PC-9 (cell line): ENCODE measurements around the gene PSMD1.

Experiments
- EZH2 ChIP-seq: fragments of 200-600 bp; sonication (generic); IDR thresholded peaks from 2 replicates; pipeline ENCODE4 v1.8.0; 2017; ENCODE audit warnings: antibody characterized with exemption, low read depth
- TF ChIP-seq, protein P1 (sequence below): fragments of 200-600 bp; sonication (generic); conservative IDR thresholded peaks from 2 replicates; pipeline ENCODE4 v1.6.1; 2017; ENCODE audit warnings: mixed run types, antibody characterized with exemption, mild to moderate bottlenecking, moderate library complexity

DNA sequence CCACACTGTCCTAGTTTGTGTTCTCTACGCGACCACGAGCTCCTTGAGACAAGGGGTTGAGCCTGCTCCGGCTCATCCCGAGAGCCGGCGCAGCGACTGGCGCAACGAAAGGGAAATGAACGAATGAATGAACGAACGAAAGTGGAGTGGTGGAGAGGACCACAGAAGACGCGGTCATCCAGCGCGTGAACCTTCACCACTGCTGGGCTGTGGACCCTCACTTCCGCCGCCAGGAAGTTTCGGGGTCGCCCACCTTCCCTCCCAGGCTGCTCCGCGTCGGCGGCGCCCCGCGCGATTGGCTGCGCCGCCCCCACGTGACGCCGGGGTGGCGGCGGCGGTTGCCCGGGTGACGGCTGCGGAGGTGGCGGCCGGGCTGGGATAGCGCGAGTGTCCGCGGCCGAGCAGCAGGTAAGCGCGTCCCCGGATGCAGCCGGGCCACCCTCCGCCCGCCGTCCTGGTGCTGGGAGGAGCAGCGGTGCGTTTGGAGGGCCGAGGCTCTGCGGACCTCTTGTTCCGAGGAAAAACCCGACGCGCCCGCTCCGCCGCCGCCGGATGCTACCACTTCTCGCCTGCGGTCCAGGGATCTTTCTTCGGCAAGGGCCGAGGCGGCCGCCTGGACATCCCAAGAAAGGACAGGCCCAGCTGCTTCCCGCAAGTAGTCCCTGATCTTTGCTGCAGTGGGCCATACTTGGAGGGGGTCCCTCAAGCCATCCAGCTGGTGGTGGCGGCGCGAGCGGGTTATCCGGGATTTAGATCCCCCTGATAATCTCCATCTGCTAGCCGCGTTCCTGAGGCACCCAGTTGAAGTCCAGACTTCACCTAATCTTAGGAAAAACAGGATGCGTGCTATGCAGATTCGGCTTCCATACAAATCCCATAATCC lies 141.9 kb downstream of the PSMD1 start, which contains the start of gene ARMC9:
- TF ChIP-seq, protein P1, sequence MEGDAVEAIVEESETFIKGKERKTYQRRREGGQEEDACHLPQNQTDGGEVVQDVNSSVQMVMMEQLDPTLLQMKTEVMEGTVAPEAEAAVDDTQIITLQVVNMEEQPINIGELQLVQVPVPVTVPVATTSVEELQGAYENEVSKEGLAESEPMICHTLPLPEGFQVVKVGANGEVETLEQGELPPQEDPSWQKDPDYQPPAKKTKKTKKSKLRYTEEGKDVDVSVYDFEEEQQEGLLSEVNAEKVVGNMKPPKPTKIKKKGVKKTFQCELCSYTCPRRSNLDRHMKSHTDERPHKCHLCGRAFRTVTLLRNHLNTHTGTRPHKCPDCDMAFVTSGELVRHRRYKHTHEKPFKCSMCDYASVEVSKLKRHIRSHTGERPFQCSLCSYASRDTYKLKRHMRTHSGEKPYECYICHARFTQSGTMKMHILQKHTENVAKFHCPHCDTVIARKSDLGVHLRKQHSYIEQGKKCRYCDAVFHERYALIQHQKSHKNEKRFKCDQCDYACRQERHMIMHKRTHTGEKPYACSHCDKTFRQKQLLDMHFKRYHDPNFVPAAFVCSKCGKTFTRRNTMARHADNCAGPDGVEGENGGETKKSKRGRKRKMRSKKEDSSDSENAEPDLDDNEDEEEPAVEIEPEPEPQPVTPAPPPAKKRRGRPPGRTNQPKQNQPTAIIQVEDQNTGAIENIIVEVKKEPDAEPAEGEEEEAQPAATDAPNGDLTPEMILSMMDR = no peak
- no peak for TF ChIP-seq EZH2
